ENCODE results near the gene LRRC4C. TPM values are rescaled to one million over a fixed set of nuclear protein-coding genes. Genes with fewer than 3 reads are reported as not detected.

Gene LRRC4C
- total RNA-seq, 1 donor from 2014 or later: not detected

DNA sequence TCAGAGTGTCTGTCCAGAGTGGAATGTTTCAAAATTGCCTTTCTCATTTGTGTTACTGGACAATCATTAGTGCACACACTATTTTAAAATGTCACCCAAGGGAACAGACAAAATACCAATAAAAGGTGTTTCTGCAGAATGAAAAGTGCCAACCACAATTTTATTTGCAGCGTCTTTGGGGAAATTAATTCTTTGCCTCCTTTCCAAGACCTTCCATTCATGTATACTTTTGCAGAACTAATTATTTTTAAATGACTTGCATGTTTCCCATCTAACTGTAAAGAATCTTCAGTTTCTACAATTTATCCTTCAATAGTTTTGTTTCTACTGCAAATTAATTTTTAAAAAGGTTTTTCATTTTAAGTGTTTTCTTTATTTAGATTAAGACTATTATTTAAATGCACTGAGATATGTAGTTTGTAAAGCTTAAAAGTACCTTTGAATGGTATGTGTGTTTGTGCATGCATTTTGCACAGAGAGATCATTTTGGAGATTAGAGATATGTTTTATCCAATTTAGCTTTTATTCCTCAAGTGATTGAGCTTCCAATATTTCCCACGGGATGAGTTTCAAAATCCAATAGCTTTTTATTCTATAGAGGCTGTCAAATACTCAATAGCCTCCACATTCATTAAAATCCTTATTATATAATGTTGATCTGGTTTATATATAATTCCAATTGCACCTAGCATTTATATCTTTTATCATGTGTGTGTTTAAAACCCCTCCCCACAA, 1235.7 kb downstream of the LRRC4C start:
- H3K36me3 ChIP-seq: no peaks in the 10 kb centered on the region
- H3K27ac ChIP-seq: no peak overlapping the region
- no peak for DNase-seq (ENCODE audit: low spot score in 2 of 2)
- H3K4me1 ChIP-seq: no peaks in the 10 kb centered on the region
- TF ChIP-seq, protein P1, sequence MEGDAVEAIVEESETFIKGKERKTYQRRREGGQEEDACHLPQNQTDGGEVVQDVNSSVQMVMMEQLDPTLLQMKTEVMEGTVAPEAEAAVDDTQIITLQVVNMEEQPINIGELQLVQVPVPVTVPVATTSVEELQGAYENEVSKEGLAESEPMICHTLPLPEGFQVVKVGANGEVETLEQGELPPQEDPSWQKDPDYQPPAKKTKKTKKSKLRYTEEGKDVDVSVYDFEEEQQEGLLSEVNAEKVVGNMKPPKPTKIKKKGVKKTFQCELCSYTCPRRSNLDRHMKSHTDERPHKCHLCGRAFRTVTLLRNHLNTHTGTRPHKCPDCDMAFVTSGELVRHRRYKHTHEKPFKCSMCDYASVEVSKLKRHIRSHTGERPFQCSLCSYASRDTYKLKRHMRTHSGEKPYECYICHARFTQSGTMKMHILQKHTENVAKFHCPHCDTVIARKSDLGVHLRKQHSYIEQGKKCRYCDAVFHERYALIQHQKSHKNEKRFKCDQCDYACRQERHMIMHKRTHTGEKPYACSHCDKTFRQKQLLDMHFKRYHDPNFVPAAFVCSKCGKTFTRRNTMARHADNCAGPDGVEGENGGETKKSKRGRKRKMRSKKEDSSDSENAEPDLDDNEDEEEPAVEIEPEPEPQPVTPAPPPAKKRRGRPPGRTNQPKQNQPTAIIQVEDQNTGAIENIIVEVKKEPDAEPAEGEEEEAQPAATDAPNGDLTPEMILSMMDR (IDR thresholded peaks at IDR 0.05): no peak
- H3K9me3 ChIP-seq: no peaks in the 10 kb centered on the region
- no peaks in the 10 kb centered on the region for H3K27me3 ChIP-seq
- intact Hi-C loops (cut with DNase I): no loop called here
- no peak overlapping the region for H3K4me3 ChIP-seq

DNA sequence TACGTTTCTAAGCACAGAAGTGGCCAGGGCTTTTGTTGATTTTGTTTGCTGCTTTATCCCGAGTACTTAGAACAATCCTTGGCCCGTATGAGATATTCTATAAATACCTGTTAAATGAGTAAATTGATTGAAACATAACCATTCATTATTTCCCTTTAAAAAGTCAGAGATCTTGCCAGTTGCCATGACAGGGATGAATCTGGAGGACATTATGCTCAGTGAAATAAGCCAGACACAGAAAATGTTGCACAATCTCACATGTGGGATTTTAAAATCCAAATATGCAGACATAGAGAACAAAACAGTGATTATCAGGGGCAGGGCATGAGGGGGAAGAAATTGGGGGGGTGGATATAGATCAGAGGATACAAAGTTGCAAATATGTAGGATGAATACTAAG, 1240.1 kb downstream of the LRRC4C start:
- no peaks in the 10 kb centered on the region for H3K36me3 ChIP-seq
- TF ChIP-seq, protein P1 (IDR thresholded peaks at IDR 0.05): no peak
- no peaks in the 10 kb centered on the region for H3K4me1 ChIP-seq
- no peak overlapping the region for H3K4me3 ChIP-seq
- no peaks in the 10 kb centered on the region for H3K9me3 ChIP-seq
- no peak for DNase-seq (ENCODE audit: low spot score in 2 of 2)
- H3K27me3 ChIP-seq: no peaks in the 10 kb centered on the region
- intact Hi-C loops (cut with DNase I): no loop called here
- H3K27ac ChIP-seq: no peak overlapping the region

DNA sequence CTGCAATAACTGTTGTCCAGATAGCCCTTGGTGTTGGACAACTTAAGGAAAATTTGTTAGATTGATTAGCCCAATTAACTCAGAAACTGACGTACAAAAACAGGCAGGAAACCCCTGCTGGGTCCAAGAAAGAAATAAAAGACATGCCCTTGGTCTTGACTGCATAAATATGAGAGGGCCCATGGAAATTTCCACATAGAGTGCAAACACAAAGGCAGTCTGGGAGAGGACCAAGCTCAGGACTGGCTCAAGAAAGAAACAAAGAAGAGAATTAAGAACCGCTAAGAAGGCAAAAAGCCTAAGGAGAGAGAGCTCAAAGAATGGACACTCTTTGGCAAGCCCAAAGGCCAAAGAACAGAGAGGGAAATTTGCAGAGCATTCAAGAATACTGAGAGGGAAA, 1243.9 kb downstream of the LRRC4C start:
- no peak overlapping the region for H3K4me3 ChIP-seq
- intact Hi-C loops (cut with DNase I): no loop called here

DNA sequence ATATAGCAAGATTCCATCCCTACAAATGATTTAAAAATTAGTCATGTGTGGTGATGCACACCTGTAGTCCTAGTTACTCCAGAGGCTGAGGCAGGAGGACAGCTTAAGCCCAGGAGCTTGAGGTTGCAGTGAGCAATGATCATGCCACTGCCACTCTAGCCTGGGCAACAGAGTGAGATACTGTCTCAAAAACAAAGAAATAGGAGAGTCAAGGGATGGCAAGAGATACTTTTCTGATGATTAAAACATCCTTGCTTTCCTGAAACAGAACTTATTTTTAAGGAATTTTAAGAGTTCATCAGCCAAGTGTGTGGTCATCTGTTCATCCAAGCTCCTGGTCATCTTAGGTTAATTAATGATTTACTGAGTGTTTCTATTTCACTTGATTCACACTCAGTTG, 1252.0 kb downstream of the LRRC4C start:
- Histone ChIP-seq H3K4me1 (no peaks in the 10 kb centered on the region), H3K36me3 (no peaks in the 10 kb centered on the region), H3K27me3 (no peaks in the 10 kb centered on the region), H3K27ac (no peak overlapping the region), H3K9me3 (no peaks in the 10 kb centered on the region), H3K4me3 (no peak overlapping the region)
- TF ChIP-seq, protein P1 (IDR thresholded peaks at IDR 0.05): no peak
- intact Hi-C loops (cut with DNase I): no loop called here
- no peak for DNase-seq (ENCODE audit: low spot score in 2 of 2)

More for the DNA sequence above, 1243.9 kb downstream of the LRRC4C start:
- Histone ChIP-seq H3K9me3 (no peaks in the 10 kb centered on the region), H3K27me3 (no peaks in the 10 kb centered on the region), H3K27ac (no peak overlapping the region), H3K36me3 (no peaks in the 10 kb centered on the region), H3K4me1 (no peaks in the 10 kb centered on the region)
- DNase-seq (ENCODE audit: low spot score in 2 of 2): no peak
- TF ChIP-seq, protein P1 (IDR thresholded peaks at IDR 0.05): no peak

DNA sequence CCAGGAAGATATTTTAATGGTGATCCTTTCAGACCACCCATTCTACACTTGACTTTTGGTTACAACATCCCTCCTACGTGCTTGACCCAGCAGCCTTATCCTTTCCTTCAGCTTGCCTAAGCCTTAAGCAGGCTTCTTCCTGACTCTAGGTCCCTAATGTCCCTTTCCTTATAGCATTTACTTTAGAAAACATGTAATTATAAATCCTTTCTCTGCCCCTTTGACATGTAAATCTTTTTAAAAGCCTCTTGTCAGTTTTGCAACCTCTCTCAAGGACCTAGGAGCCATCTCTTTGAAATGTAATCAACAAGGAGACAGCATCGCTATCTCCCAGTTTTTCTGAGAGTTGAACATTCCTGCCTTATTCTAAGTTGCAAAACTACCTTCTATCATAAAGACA, 1255.2 kb downstream of the LRRC4C start:
- H3K36me3 ChIP-seq: no peaks in the 10 kb centered on the region
- TF ChIP-seq, protein P1 (IDR thresholded peaks at IDR 0.05): no peak
- intact Hi-C loops (cut with DNase I): no loop called here
- H3K27ac ChIP-seq: no peak overlapping the region
- H3K4me1 ChIP-seq: no peaks in the 10 kb centered on the region
- no peaks in the 10 kb centered on the region for H3K9me3 ChIP-seq
- no peaks in the 10 kb centered on the region for H3K27me3 ChIP-seq
- no peak overlapping the region for H3K4me3 ChIP-seq
- DNase-seq (ENCODE audit: low spot score in 2 of 2): no peak

Measured in ascending aorta (tissue), 2 donors.